Caco-2 (cell line): ENCODE measurements around the gene OMP. TPM values are rescaled to one million over a fixed set of nuclear protein-coding genes. Genes with fewer than 3 reads are reported as not detected.
"Not testable (repeated sequence)": the region's sequence is repeated elsewhere in the genome, so short reads cannot be mapped to it uniquely, and the experiment has no call there.

Experiments
- BruUV-seq: library from RNA; stranded (reverse); fragments of 400-500 nt; replicated peaks from 2 replicates; lab custom pipeline; 2021; lab: Mats Ljungman, UMichigan
- CTCF ChIA-PET: fragments of 300-600 bp; sonication (Branson Sonifier 250); formaldehyde crosslinking; loops from one replicate; lab custom pipeline; 2022; ENCODE audit warnings: antibody characterized with exemption; lab: Charles Lee
- POLR2A ChIA-PET: fragments of 300-600 bp; sonication (Branson Sonifier 250); formaldehyde crosslinking; loops from one replicate; lab custom pipeline; 2022; ENCODE audit warnings: antibody characterized with exemption; lab: Charles Lee
- DNase-seq, 2 experiments: peaks; one replicate each; pipeline versions ENCODE4 v3.0.0 to v3.0.0-alpha.2; 2020 to 2022
- H3K27me3 ChIP-seq: replicated peaks from 2 replicates; pipeline ENCODE4 v1.6.0; 2011; ENCODE audit warnings: low read length; ENCODE audit not compliant: control insufficient read depth, insufficient read depth
- H3K36me3 ChIP-seq: 2 replicates; pipeline ENCODE4 v1.5.1; 2011; ENCODE audit warnings: low read length; ENCODE audit not compliant: control insufficient read depth, insufficient read depth
- H3K4me1 ChIP-seq: fragments of 250-450 bp; sonication (Bioruptor Pico); 2 replicates; pipeline ENCODE4 v1.5.1; 2020; ENCODE audit warnings: mild to moderate bottlenecking
- H3K4me3 ChIP-seq: 2 replicates; pipeline ENCODE4 v1.5.1; 2011; ENCODE audit warnings: low read depth, mild to moderate bottlenecking, control low read depth, low read length
- H3K9me3 ChIP-seq: fragments of 250-450 bp; sonication (Bioruptor Pico); 2 replicates; pipeline ENCODE4 v1.5.1; 2020; ENCODE audit warnings: mild to moderate bottlenecking, moderate library complexity
- H3K27ac Mint-ChIP-seq: one replicate; pipeline ENCODE4 v1.8.0; 2022; ENCODE audit warnings: mixed read lengths; ENCODE audit not compliant: unreplicated experiment
- H3K27me3 Mint-ChIP-seq: one replicate; pipeline ENCODE4 v1.8.0; 2022; ENCODE audit warnings: mixed read lengths; ENCODE audit not compliant: insufficient read depth, unreplicated experiment
- H3K36me3 Mint-ChIP-seq: one replicate; pipeline ENCODE4 v1.8.0; 2022; ENCODE audit warnings: mild to moderate bottlenecking, mixed read lengths; ENCODE audit not compliant: insufficient read depth, unreplicated experiment
- H3K4me1 Mint-ChIP-seq: one replicate; pipeline ENCODE4 v1.8.0; 2022; ENCODE audit warnings: low read depth, mixed read lengths; ENCODE audit not compliant: unreplicated experiment
- H3K4me3 Mint-ChIP-seq: one replicate; pipeline ENCODE4 v1.8.0; 2022; ENCODE audit warnings: mild to moderate bottlenecking, moderate library complexity, mixed read lengths; ENCODE audit not compliant: unreplicated experiment
- H3K9me3 Mint-ChIP-seq: one replicate; pipeline ENCODE4 v1.8.0; 2022; ENCODE audit warnings: mixed read lengths; ENCODE audit not compliant: unreplicated experiment
- CTCF ChIP-seq, 2 experiments: fragments of 200-600 bp in 1 of 2; IDR thresholded peaks; 1 replicate in 1 of 2; 2 replicates in 1 of 2; pipeline versions ENCODE4 v1.5.1 to v1.8.0; 2011 to 2022; ENCODE audit warnings: antibody characterized with exemption in 1 of 2, control low read depth in 1 of 2, inconsistent platforms in 1 of 2, low read depth in 1 of 2, low read length in 1 of 2, mild to moderate bottlenecking in 1 of 2, moderate library complexity in 1 of 2; ENCODE audit not compliant: insufficient read depth in 1 of 2, severe bottlenecking in 1 of 2, unreplicated experiment in 1 of 2
- intact Hi-C: fragments of 100-400 bp; cut with micrococcal nuclease; formaldehyde crosslinking; loops from one replicate; pipeline ENCODE4 v1.10.0; 2022; ENCODE audit not compliant: unreplicated experiment
- total RNA-seq: library from RNA; stranded (reverse); gene quantifications from 2 replicates; pipeline ENCODE4 v1.2.3, GENCODE V29; 2022

Gene OMP
- total RNA-seq, 1 experiment from 2014 or later = 0.70 TPM

GRCh38 chr11:77094841-77095365, 7.7 kb upstream of the OMP start:
- H3K27me3 Mint-ChIP-seq = no peaks in the 10 kb centered on the region
- peaks cover 7% of the 10 kb centered on the region for H3K36me3 Mint-ChIP-seq
- POLR2A ChIA-PET = no interaction called here
- Histone ChIP-seq H3K27me3 (no peaks in the 10 kb centered on the region), H3K9me3 (no peaks in the 10 kb centered on the region), H3K4me1 (0 out of 2 replicates have a peak, but pooled peaks cover 6% of the 10 kb centered on the region), H3K4me3 (no peak overlapping the region), H3K36me3 (no peaks in the 10 kb centered on the region; the same call in 1 of the 2 replicates)
- no peak overlapping the region for H3K27ac Mint-ChIP-seq
- intact Hi-C loops = loop anchor here (5.0 kb wide), 1 partner anchor 363 kb away; no protein-coding TSS in a partner anchor
- TF ChIP-seq CTCF (IDR thresholded peaks at IDR 0.05; ENCODE audit: insufficient read depth in 1 of 2, low read depth in 1 of 2, low read length in 1 of 2, severe bottlenecking in 1 of 2, unreplicated experiment in 1 of 2) = no peak
- H3K4me3 Mint-ChIP-seq = no peak overlapping the region
- no peak for DNase-seq
- H3K9me3 Mint-ChIP-seq = no peaks in the 10 kb centered on the region
- CTCF ChIA-PET = interaction anchor here (0.7 to 2.3 kb wide), 5 partner anchors 8 to 168 kb away, joined by 3 to 5 read pairs (median 4); no protein-coding TSS in a partner anchor
- BruUV-seq = no TSS peak
- H3K4me1 Mint-ChIP-seq = peaks cover 7% of the 10 kb centered on the region

GRCh38 chr11:77095551-77096490, 6.8 kb upstream of the OMP start:
- 0 out of 2 replicates have a peak, but pooled peaks cover 5% of the 10 kb centered on the region for H3K4me1 ChIP-seq
- no peaks in the 10 kb centered on the region for H3K27me3 Mint-ChIP-seq
- H3K36me3 Mint-ChIP-seq = peaks cover 7% of the 10 kb centered on the region
- H3K4me1 Mint-ChIP-seq = peaks cover 5% of the 10 kb centered on the region
- intact Hi-C loops = no loop called here
- H3K27ac Mint-ChIP-seq = no peak overlapping the region
- no TSS peak for BruUV-seq
- ChIA-PET CTCF (interaction anchor here (0.7 to 2.3 kb wide), 8 partner anchors 9 to 167 kb away, joined by 3 to 5 read pairs (median 4); partner anchors contain the start of gene MYO7A), POLR2A (interaction anchor here (0.6 kb wide), 1 partner anchor 59 kb away, joined by 3 read pairs; no protein-coding TSS in a partner anchor)
- DNase-seq = no peak
- no peaks in the 10 kb centered on the region; the same call in 1 of the 2 replicates for H3K36me3 ChIP-seq
- H3K9me3 ChIP-seq = no peaks in the 10 kb centered on the region
- no peaks in the 10 kb centered on the region for H3K9me3 Mint-ChIP-seq
- no peak for TF ChIP-seq CTCF (IDR thresholded peaks at IDR 0.05; ENCODE audit: insufficient read depth in 1 of 2, low read depth in 1 of 2, low read length in 1 of 2, severe bottlenecking in 1 of 2, unreplicated experiment in 1 of 2)
- H3K4me3 Mint-ChIP-seq = no peak overlapping the region
- H3K27me3 ChIP-seq = no peaks in the 10 kb centered on the region
- H3K4me3 ChIP-seq = no peak overlapping the region

GRCh38 chr11:77096591-77097019, 6.0 kb upstream of the OMP start:
- ChIA-PET POLR2A (no interaction called here), CTCF (interaction anchor here (0.7 to 2.3 kb wide), 4 partner anchors 34 to 464 kb away, joined by 4 to 5 read pairs (median 4); no protein-coding TSS in a partner anchor)
- intact Hi-C loops = no loop called here
- BruUV-seq = no TSS peak
- Mint-ChIP-seq H3K27ac (no peak overlapping the region), H3K36me3 (peaks cover 7% of the 10 kb centered on the region), H3K4me1 (no peaks in the 10 kb centered on the region), H3K9me3 (no peaks in the 10 kb centered on the region), H3K27me3 (no peaks in the 10 kb centered on the region), H3K4me3 (no peak overlapping the region)
- H3K9me3 ChIP-seq = no peaks in the 10 kb centered on the region
- no peaks in the 10 kb centered on the region for H3K27me3 ChIP-seq
- no peak for DNase-seq
- no peak overlapping the region for H3K4me3 ChIP-seq
- H3K36me3 ChIP-seq = no peaks in the 10 kb centered on the region; the same call in 1 of the 2 replicates
- 0 out of 2 replicates have a peak, but pooled peaks cover 3% of the 10 kb centered on the region for H3K4me1 ChIP-seq
- TF ChIP-seq CTCF (IDR thresholded peaks at IDR 0.05; ENCODE audit: insufficient read depth in 1 of 2, low read depth in 1 of 2, low read length in 1 of 2, severe bottlenecking in 1 of 2, unreplicated experiment in 1 of 2) = no peak

- H3K27me3 ChIP-seq, H3K27ac Mint-ChIP-seq, POLR2A ChIA-PET, intact Hi-C loops, H3K4me1 Mint-ChIP-seq, H3K36me3 ChIP-seq, H3K4me3 Mint-ChIP-seq, H3K4me3 ChIP-seq, BruUV-seq, DNase-seq, H3K36me3 Mint-ChIP-seq, H3K4me1 ChIP-seq, H3K27me3 Mint-ChIP-seq, H3K9me3 ChIP-seq, H3K9me3 Mint-ChIP-seq: not testable (repeated sequence)
- CTCF ChIA-PET = interaction anchor here (0.7 to 1.4 kb wide), 2 partner anchors 49 to 464 kb away, joined by 4 read pairs; no protein-coding TSS in a partner anchor
Observed at GRCh38 chr11:77097180-77097579, 5.5 kb upstream of the OMP start.
